GM12878 (cell line): Measurements from ENCODE around the gene TSC22D4. TPM values are rescaled to one million over a fixed set of nuclear protein-coding genes. Genes with fewer than 3 reads are reported as not detected.

Experiments used
- BCLAF1 ChIP-seq: fragments of 450-650 bp; IDR thresholded peaks from 2 replicates; pipeline ENCODE4 v1.6.1; 2017; ENCODE audit warnings: antibody characterized with exemption, mild to moderate bottlenecking, moderate library complexity
- ESRRA ChIP-seq: IDR thresholded peaks from 2 replicates; pipeline ENCODE4 v1.6.1; 2012; ENCODE audit warnings: mild to moderate bottlenecking, low read length, improper control_type of control experiment
- HCFC1 ChIP-seq: fragments of 150-350 bp; IDR thresholded peaks from 2 replicates; pipeline ENCODE4 v1.6.1; 2014; ENCODE audit warnings: low read length
- IRF4 ChIP-seq: IDR thresholded peaks from 2 replicates; pipeline ENCODE4 v1.6.1; 2011; ENCODE audit warnings: low read depth, low read length
- MXI1 ChIP-seq: fragments of 150-350 bp; IDR thresholded peaks from 2 replicates; pipeline ENCODE4 v1.6.1; 2011; ENCODE audit warnings: low read depth, mild to moderate bottlenecking, inconsistent platforms, low read length, improper control_type of control experiment
- MYB ChIP-seq: fragments of 150-350 bp; IDR thresholded peaks from 2 replicates; pipeline ENCODE4 v1.6.1; 2014; ENCODE audit warnings: mild to moderate bottlenecking, low read depth, low read length, borderline replicate concordance
- NRF1 ChIP-seq: conservative IDR thresholded peaks from 2 replicates; pipeline ENCODE4 v1.6.1; 2011; ENCODE audit warnings: mild to moderate bottlenecking, low read depth, low read length, improper control_type of control experiment
- PAX5 ChIP-seq: IDR thresholded peaks from 2 replicates; pipeline ENCODE4 v1.6.1; 2011; ENCODE audit warnings: low read depth, low read length, borderline replicate concordance
- POU2F2 ChIP-seq: IDR thresholded peaks from 3 replicates; pipeline ENCODE4 v1.6.1; 2011; ENCODE audit warnings: low read depth, mild to moderate bottlenecking, low read length, borderline replicate concordance
- SIX5 ChIP-seq: IDR thresholded peaks from 2 replicates; pipeline ENCODE4 v1.6.1; 2011; ENCODE audit warnings: mild to moderate bottlenecking, low read depth, low read length, moderate library complexity; ENCODE audit not compliant: severe bottlenecking
- SRF ChIP-seq, 2 experiments: IDR thresholded peaks; 2 replicates each; pipeline ENCODE4 v1.6.1; 2011; ENCODE audit warnings: low read depth in 2 of 2, low read length in 2 of 2, mild to moderate bottlenecking in 1 of 2, moderate library complexity in 1 of 2
- STAT1 ChIP-seq: fragments of 450-650 bp; conservative IDR thresholded peaks from 2 replicates; pipeline ENCODE4 v1.6.1; 2014; ENCODE audit warnings: antibody characterized with exemption, mild to moderate bottlenecking
- STAT3 ChIP-seq: IDR thresholded peaks from 2 replicates; pipeline ENCODE4 v1.6.1; 2011; ENCODE audit warnings: low read depth, low read length, improper control_type of control experiment
- ZNF217 ChIP-seq: fragments of 450-650 bp; IDR thresholded peaks from 2 replicates; pipeline ENCODE4 v1.6.1; 2017; ENCODE audit warnings: antibody characterized with exemption, mild to moderate bottlenecking
- ZNF274 ChIP-seq: IDR thresholded peaks from one replicate; pipeline ENCODE4 v1.8.0; 2011; ENCODE audit not compliant: insufficient read length, insufficient read depth
- ZNF592 ChIP-seq: fragments of 450-650 bp; IDR thresholded peaks from 2 replicates; pipeline ENCODE4 v1.6.1; 2017; ENCODE audit warnings: mild to moderate bottlenecking, moderate library complexity
- ZZZ3 ChIP-seq: IDR thresholded peaks from 2 replicates; pipeline ENCODE4 v1.6.1; 2011; ENCODE audit warnings: low read depth; ENCODE audit not compliant: control insufficient read depth, insufficient read length
- polyA plus RNA-seq, 11 experiments: library from polyadenylated mRNA; depleted of rRNA in 4 of 11; unstranded in 6 of 11; stranded (reverse) in 5 of 11; fragments of >200 nt; fragmentation: Nextera tagmentation in 4 of 11; fragmentation: Illumina TruSeq in 1 of 11; extraction: Ambion mirVana in 4 of 11; extraction: Trizol in 1 of 11; gene quantifications; 1 replicate in 1 of 11; 2 replicates in 10 of 11; pipeline versions ENCODE4 v1.2.1 to v1.2.3, GENCODE V29; 2011 to 2016; ENCODE audit warnings: inconsistent platforms in 2 of 11, missing spikeins in 2 of 11, low read depth in 1 of 11
- total RNA-seq, 4 experiments: library from RNA; depleted of rRNA in 3 of 4; stranded (reverse); fragments of >200 nt in 3 of 4; fragmentation: Illumina TruSeq in 1 of 4; extraction: Trizol in 1 of 4; gene quantifications; 2 replicates each; pipeline versions ENCODE4 v1.2.1 to v1.2.3, GENCODE V29; 2013 to 2021
- TF ChIP-seq, protein P1 (sequence below): fragments of 450-650 bp; IDR thresholded peaks from 2 replicates; pipeline ENCODE4 v1.6.1; 2016; ENCODE audit warnings: mild to moderate bottlenecking, moderate library complexity, borderline replicate concordance

The TSC22D4 gene
- total and polyA plus RNA-seq, 10 of the 15 experiments (the other 5 are each of a cell fraction or from before 2014, with no cell fraction given) = 0.50 to 65.7 (median 24.4) TPM

DNA sequence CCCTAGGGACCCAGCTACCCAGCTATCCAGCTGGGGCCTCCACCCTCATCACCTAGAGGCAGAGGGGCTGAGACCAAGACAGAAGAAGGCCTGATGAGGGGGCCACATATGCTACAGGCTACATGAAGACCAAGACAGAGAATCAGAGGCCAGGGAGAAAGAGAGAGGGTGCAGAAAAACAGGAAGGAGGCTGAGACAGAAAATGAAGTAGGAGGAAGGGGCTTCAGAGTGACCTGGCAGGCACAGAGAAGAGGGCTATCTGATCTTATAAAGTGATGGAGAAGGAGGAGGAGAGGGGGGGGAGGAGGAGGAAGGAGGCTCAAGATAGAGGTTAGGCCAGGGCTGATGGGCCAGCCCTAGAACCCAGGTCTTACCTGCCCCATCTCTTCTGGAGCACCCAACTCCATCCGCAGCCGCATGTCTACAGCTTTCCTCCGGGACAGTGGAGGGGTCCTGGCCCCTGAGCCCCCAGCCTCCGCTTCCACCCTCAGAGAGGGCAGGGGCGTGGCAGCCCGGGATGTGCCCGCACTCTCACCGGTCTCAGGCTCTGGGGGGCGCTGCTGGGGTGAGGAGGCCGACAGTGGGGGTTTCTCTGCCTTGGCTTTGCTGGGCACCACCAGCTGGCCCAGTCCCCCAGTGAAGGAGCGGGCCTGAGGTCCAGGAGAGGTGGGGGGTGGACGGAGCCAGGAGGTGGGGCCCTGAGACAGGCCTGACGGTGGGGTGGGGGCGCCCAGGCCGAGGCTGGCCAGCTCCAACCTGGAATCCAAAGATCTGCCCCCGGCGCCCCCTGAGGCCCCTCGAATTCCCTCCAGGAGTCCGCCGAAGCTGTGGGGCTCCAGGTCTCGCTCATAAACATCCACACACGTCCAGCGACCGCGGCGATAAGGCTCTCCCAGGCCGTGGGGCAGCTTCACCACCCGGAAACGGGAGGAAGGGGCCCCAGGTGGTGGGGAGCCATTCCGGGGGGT is 1.8 kb downstream of the TSC22D4 start (continued):
- no peak for TF ChIP-seq STAT3
- no peak for TF ChIP-seq NRF1
- TF ChIP-seq POU2F2 = no peak
- no peak for TF ChIP-seq ZNF274
- TF ChIP-seq BCLAF1 = no peak
- TF ChIP-seq HCFC1 = no peak
- TF ChIP-seq PAX5 = no peak
- no peak for TF ChIP-seq MXI1
- TF ChIP-seq ZNF592 = no peak
- TF ChIP-seq SIX5 = no peak
- no peak for TF ChIP-seq ZNF217
- TF ChIP-seq IRF4 = no peak
- no peak for TF ChIP-seq SRF (IDR thresholded peaks at IDR 0.05; ENCODE audit: low read depth in 2 of 2, low read length in 2 of 2)
- no peak for TF ChIP-seq ZZZ3
- no peak for TF ChIP-seq MYB
- TF ChIP-seq, protein P1, sequence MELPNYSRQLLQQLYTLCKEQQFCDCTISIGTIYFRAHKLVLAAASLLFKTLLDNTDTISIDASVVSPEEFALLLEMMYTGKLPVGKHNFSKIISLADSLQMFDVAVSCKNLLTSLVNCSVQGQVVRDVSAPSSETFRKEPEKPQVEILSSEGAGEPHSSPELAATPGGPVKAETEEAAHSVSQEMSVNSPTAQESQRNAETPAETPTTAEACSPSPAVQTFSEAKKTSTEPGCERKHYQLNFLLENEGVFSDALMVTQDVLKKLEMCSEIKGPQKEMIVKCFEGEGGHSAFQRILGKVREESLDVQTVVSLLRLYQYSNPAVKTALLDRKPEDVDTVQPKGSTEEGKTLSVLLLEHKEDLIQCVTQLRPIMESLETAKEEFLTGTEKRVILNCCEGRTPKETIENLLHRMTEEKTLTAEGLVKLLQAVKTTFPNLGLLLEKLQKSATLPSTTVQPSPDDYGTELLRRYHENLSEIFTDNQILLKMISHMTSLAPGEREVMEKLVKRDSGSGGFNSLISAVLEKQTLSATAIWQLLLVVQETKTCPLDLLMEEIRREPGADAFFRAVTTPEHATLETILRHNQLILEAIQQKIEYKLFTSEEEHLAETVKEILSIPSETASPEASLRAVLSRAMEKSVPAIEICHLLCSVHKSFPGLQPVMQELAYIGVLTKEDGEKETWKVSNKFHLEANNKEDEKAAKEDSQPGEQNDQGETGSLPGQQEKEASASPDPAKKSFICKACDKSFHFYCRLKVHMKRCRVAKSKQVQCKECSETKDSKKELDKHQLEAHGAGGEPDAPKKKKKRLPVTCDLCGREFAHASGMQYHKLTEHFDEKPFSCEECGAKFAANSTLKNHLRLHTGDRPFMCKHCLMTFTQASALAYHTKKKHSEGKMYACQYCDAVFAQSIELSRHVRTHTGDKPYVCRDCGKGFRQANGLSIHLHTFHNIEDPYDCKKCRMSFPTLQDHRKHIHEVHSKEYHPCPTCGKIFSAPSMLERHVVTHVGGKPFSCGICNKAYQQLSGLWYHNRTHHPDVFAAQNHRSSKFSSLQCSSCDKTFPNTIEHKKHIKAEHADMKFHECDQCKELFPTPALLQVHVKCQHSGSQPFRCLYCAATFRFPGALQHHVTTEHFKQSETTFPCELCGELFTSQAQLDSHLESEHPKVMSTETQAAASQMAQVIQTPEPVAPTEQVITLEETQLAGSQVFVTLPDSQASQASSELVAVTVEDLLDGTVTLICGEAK = no peak
- no peak for TF ChIP-seq ESRRA
- TF ChIP-seq STAT1 = no peak
